Esophagus muscularis mucosa (tissue), 3 donors: ENCODE results near the gene IKZF2.

ENCODE experiments used
- POLR2A ChIP-seq: fragments of 450-650 bp; IDR thresholded peaks from one replicate; pipeline ENCODE4 v1.6.1; 2017; ENCODE audit warnings: antibody characterized with exemption, moderate library complexity, mild to moderate bottlenecking, low read depth
- POLR2AphosphoS5 ChIP-seq, 2 donors: sonication (generic); formaldehyde crosslinking; IDR thresholded peaks; one replicate each; pipeline ENCODE4 v1.6.1; 2017; ENCODE audit warnings: antibody characterized with exemption in 2 of 2
- TF ChIP-seq, protein P1 (sequence below), 3 experiments: fragments of 200-600 bp in 2 of 3; fragments of 450-650 bp in 1 of 3; sonication (generic) in 2 of 3; IDR thresholded peaks; one replicate each; pipeline ENCODE4 v1.5.1; 2017 to 2019; ENCODE audit warnings: antibody characterized with exemption in 3 of 3, mild to moderate bottlenecking in 2 of 3, moderate library complexity in 1 of 3

DNA sequence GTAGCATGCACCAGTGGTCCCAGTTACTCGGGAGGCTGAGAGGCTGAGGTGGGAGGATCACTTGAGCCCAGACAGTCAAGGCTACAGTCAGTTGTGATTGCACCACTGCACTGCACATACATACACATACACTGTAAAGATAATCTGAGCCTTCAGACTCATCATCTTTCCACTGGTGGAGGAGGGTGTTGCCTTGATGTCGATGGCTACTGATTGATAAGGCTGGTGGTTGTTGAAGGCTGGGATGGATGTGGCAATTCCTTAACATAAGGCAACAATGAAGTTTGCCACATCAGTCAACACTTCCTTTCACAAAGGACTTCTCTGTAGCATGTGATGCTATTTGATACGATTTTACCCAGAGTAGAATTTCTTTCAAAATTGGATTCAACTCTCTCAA is 118.8 kb downstream of the IKZF2 start:
- TF ChIP-seq, protein P1, sequence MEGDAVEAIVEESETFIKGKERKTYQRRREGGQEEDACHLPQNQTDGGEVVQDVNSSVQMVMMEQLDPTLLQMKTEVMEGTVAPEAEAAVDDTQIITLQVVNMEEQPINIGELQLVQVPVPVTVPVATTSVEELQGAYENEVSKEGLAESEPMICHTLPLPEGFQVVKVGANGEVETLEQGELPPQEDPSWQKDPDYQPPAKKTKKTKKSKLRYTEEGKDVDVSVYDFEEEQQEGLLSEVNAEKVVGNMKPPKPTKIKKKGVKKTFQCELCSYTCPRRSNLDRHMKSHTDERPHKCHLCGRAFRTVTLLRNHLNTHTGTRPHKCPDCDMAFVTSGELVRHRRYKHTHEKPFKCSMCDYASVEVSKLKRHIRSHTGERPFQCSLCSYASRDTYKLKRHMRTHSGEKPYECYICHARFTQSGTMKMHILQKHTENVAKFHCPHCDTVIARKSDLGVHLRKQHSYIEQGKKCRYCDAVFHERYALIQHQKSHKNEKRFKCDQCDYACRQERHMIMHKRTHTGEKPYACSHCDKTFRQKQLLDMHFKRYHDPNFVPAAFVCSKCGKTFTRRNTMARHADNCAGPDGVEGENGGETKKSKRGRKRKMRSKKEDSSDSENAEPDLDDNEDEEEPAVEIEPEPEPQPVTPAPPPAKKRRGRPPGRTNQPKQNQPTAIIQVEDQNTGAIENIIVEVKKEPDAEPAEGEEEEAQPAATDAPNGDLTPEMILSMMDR (IDR thresholded peaks at IDR 0.05), result no peak
- TF ChIP-seq POLR2A (no peak), POLR2AphosphoS5 (IDR thresholded peaks at IDR 0.05) (no peak)
